ENCODE data around the gene RAB8B. TPM values are rescaled to one million over a fixed set of nuclear protein-coding genes. Genes with fewer than 3 reads are reported as not detected.

Gene RAB8B
- total RNA-seq, 1 donor from 2014 or later = 31.6 TPM

DNA sequence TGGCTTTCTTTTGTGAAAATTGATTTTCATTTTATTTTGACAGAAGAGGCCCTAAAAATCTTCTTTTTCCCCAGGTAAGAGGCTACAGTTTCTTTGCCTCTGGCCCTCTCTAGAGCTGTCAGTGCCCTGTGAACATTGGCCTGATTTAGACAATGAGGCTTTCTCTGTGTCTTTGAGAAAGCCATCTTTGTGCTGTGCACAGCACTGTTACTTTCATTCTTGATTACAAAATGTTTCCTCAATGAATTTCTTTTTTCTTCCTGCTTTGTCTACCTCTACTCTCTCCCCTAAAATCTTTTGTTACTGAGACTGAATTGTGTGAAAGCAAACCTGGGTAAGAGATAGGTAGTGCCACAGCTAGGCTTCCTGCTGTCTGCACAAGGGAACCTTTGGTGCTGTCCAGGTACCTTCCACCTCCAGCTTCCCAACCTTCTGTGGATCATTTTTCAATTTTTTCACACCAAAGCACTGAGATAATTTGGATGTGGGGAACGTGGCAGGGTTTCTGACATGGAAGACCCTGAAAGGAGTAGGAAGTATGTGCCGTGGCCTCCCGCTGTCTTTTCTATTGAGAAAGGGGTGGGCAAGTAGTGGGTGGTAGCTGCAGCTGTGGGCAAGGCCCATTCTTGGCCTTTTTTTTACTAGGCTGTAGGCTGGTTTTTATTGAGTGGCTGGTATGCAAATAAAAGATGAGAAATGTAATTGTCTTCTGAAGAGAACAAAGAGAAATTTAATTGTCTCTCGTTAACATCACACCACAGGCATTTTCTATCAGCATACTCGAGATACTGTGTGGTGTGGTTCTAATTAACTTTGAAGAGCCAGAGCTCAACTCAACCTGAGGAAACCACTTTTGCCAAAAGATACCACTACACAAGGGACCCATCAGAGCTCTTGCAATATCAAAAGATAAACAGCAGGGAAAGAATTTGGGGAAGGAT is 21.0 kb downstream of the RAB8B start:
- no peak overlapping the region for H3K4me3 Mint-ChIP-seq (ENCODE audit: low read depth)
- no peaks in the 10 kb centered on the region for H3K27me3 Mint-ChIP-seq
- no peak for DNase-seq (ENCODE audit: low spot score, unreplicated experiment)
- peaks cover 4% of the 10 kb centered on the region for H3K36me3 Mint-ChIP-seq (ENCODE audit: insufficient read depth)
- TF ChIP-seq, protein P1, sequence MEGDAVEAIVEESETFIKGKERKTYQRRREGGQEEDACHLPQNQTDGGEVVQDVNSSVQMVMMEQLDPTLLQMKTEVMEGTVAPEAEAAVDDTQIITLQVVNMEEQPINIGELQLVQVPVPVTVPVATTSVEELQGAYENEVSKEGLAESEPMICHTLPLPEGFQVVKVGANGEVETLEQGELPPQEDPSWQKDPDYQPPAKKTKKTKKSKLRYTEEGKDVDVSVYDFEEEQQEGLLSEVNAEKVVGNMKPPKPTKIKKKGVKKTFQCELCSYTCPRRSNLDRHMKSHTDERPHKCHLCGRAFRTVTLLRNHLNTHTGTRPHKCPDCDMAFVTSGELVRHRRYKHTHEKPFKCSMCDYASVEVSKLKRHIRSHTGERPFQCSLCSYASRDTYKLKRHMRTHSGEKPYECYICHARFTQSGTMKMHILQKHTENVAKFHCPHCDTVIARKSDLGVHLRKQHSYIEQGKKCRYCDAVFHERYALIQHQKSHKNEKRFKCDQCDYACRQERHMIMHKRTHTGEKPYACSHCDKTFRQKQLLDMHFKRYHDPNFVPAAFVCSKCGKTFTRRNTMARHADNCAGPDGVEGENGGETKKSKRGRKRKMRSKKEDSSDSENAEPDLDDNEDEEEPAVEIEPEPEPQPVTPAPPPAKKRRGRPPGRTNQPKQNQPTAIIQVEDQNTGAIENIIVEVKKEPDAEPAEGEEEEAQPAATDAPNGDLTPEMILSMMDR (IDR thresholded peaks at IDR 0.05; ENCODE audit: unreplicated experiment) = no peak
- H3K4me1 Mint-ChIP-seq (ENCODE audit: low read depth) = peaks cover 25% of the 10 kb centered on the region
- H3K9me3 Mint-ChIP-seq (ENCODE audit: low read depth) = peaks cover 2% of the 10 kb centered on the region
- peak overlapping the region; percentile 68 for H3K27ac Mint-ChIP-seq

DNA sequence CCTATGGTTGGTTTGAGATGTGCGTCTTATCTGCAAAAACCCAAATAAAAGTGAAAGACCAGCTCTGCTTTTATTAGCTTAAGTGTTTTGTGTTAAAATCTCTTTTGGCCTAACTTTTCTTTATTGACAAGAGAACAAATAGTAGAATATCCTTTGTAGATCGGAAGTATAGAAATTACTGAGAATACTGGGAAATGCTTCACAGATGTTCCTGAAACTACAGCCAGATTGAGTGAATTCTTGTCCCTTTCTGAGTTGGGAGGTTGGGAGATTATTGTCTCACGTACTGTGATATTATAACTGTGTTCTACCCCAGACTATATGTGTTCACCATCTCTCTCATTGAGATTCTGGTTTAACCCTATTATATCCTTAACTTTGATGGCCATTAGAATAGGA is 21.7 kb downstream of the RAB8B start:
- DNase-seq (ENCODE audit: low spot score, unreplicated experiment) = no peak
- TF ChIP-seq, protein P1 (IDR thresholded peaks at IDR 0.05; ENCODE audit: unreplicated experiment) = no peak
- Mint-ChIP-seq H3K9me3 (ENCODE audit: low read depth) (peaks cover 2% of the 10 kb centered on the region), H3K27ac (no peak overlapping the region), H3K27me3 (no peaks in the 10 kb centered on the region), H3K4me1 (ENCODE audit: low read depth) (peaks cover 25% of the 10 kb centered on the region), H3K36me3 (ENCODE audit: insufficient read depth) (peaks cover 4% of the 10 kb centered on the region), H3K4me3 (ENCODE audit: low read depth) (no peak overlapping the region)

DNA sequence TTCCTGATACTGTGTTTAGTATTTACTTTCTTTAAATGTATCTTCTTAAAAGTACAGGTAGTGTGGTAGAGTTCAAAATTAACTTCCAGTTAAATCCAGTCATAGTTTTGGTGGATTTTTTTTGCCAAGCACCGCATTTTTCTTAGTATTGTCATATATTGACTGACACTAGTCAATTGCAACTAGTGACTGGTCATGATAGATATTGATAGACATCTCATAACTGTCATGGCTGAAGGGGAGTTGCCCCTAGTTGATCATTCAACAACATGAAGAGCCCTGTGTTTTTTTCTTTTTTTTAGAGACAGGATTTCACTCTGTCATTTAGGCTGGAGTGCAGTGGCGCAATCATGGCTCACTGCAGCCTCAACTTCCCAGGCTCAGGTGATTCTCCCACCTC is 22.1 kb downstream of the RAB8B start:
- Mint-ChIP-seq H3K27me3 (no peaks in the 10 kb centered on the region), H3K36me3 (ENCODE audit: insufficient read depth) (peaks cover 4% of the 10 kb centered on the region), H3K4me1 (ENCODE audit: low read depth) (peaks cover 25% of the 10 kb centered on the region), H3K9me3 (ENCODE audit: low read depth) (peaks cover 2% of the 10 kb centered on the region), H3K27ac (no peak overlapping the region), H3K4me3 (ENCODE audit: low read depth) (no peak overlapping the region)
- TF ChIP-seq, protein P1 (IDR thresholded peaks at IDR 0.05; ENCODE audit: unreplicated experiment) = no peak
- DNase-seq (ENCODE audit: low spot score, unreplicated experiment) = no peak

DNA sequence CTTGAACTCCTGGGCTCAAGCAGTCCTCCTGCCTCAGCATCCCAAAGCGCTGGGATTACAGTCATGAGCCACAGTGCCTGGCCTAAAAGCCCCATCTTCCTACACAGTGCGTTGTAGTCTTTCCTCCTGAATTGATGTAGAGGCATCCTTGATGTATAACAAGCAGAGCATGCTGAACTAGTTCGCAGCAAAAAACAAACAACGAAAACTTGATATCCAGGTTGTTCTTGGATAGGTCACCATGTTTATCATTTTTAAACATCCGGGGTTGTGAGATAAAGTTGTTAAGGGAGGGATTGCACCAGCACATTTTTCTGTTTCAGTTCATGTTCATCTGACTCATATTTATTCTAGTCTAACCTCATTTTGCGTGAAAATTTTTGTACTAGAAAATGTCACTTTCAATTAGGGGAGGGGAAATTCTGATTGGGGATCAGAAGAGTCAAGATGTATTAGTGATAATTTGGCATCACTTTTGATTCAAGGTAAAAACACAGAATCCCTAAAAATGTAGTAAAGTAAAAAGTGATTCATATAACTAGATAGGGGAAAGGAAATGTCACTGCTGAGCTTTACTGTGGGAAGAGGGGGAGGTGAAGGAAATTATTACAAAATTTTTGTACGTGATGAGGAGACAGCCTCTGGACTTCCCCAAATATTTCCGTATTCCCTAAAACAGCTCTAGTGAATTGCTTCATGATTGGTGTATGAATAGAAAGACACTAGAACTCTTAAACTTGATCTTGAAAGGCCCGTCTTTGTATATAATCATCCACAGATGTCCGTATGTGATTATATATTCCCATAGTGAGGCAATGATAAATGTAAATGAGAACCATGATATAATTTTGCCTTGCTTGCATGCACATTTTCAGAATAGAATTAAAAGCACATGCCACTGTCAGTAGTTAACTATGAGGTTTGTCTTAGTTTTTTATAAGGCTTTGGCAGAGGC is 22.9 kb downstream of the RAB8B start:
- Mint-ChIP-seq H3K27me3 (no peaks in the 10 kb centered on the region), H3K36me3 (ENCODE audit: insufficient read depth) (peaks cover 2% of the 10 kb centered on the region), H3K4me1 (ENCODE audit: low read depth) (peaks cover 25% of the 10 kb centered on the region), H3K9me3 (ENCODE audit: low read depth) (no peaks in the 10 kb centered on the region), H3K27ac (no peak overlapping the region), H3K4me3 (ENCODE audit: low read depth) (no peak overlapping the region)
- no peak for DNase-seq (ENCODE audit: low spot score, unreplicated experiment)
- TF ChIP-seq, protein P1 (IDR thresholded peaks at IDR 0.05; ENCODE audit: unreplicated experiment) = no peak
